BJ (cell line): ENCODE data around the gene COX20. TPM values are rescaled to one million over a fixed set of nuclear protein-coding genes. Genes with fewer than 3 reads are reported as not detected.
"Not testable (repeated sequence)": the region's sequence is repeated elsewhere in the genome, so short reads cannot be mapped to it uniquely, and the experiment has no call there.

ENCODE experiments used
- CTCF ChIA-PET: fragments of 350-600 bp; formaldehyde crosslinking; extraction: SDS; loops from one replicate; lab custom pipeline; 2021; ENCODE audit warnings: antibody characterized with exemption, inconsistent platforms; lab: Yijun Ruan, JAX
- POLR2A ChIA-PET: fragments of 300-600 bp; sonication (Branson Sonifier 250); formaldehyde crosslinking; extraction: SDS; loops from one replicate; lab custom pipeline; 2021; ENCODE audit warnings: antibody characterized with exemption; lab: Charles Lee
- DNase-seq: peaks from one replicate; pipeline ENCODE4 v3.0.0-alpha.2; 2011; ENCODE audit warnings: low read depth
- H3K27me3 ChIP-seq: 2 replicates; pipeline ENCODE4 v1.6.0; 2011; ENCODE audit warnings: low read length; ENCODE audit not compliant: control insufficient read depth, insufficient read depth
- H3K36me3 ChIP-seq: 2 replicates; pipeline ENCODE4 v1.5.1; 2011; ENCODE audit warnings: low read length; ENCODE audit not compliant: control insufficient read depth, insufficient read depth
- H3K4me3 ChIP-seq: 2 replicates; pipeline ENCODE4 v1.5.1; 2011; ENCODE audit warnings: low read depth, mild to moderate bottlenecking, control low read depth, low read length
- polyA plus RNA-seq: library from polyadenylated mRNA; depleted of rRNA; stranded (reverse); fragments of >200 nt; gene quantifications from 2 replicates; pipeline ENCODE4 v1.2.3, GENCODE V29; 2011
- TF ChIP-seq, protein P1 (sequence below): IDR thresholded peaks from 2 replicates; pipeline ENCODE4 v1.5.1; 2011; ENCODE audit warnings: low read depth, mild to moderate bottlenecking, control low read depth, inconsistent platforms, low read length, moderate library complexity; ENCODE audit not compliant: insufficient read depth

The COX20 gene
- polyA plus RNA-seq, 1 experiment: 12.1 TPM

- no peaks in the 10 kb centered on the region; the same call in none of the 2 replicates for H3K27me3 ChIP-seq
- no peaks in the 10 kb centered on the region for H3K36me3 ChIP-seq
- H3K4me3 ChIP-seq: no peak overlapping the region
- no peak for DNase-seq
- POLR2A ChIA-PET: no interaction called here
- CTCF ChIA-PET: no interaction called here
- TF ChIP-seq, protein P1, sequence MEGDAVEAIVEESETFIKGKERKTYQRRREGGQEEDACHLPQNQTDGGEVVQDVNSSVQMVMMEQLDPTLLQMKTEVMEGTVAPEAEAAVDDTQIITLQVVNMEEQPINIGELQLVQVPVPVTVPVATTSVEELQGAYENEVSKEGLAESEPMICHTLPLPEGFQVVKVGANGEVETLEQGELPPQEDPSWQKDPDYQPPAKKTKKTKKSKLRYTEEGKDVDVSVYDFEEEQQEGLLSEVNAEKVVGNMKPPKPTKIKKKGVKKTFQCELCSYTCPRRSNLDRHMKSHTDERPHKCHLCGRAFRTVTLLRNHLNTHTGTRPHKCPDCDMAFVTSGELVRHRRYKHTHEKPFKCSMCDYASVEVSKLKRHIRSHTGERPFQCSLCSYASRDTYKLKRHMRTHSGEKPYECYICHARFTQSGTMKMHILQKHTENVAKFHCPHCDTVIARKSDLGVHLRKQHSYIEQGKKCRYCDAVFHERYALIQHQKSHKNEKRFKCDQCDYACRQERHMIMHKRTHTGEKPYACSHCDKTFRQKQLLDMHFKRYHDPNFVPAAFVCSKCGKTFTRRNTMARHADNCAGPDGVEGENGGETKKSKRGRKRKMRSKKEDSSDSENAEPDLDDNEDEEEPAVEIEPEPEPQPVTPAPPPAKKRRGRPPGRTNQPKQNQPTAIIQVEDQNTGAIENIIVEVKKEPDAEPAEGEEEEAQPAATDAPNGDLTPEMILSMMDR: no peak
These were observed 14.3 kb upstream of the COX20 start for GRCh38 chr1:244821134-244821533.

DNA sequence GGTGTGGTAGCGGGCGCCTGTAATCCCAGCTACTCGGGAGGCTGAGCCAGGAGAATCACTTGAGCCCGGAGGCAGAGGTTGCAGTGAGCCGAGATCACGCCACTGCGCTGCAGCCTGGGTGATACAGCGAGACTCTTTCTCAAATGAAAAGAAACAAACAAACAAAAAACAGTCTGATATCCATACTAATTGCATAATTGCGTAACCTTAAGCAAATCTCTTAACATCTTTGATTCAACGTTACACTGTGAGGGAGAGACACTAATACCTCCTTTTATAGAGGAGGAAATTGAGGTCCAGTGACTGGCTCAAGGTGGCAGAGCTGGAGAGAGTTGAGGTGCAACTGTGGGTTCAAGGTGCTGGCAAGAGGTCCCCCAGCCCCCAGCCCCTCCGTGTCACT, 12.6 kb upstream of the COX20 start:
- DNase-seq: no peak
- H3K27me3 ChIP-seq: no peaks in the 10 kb centered on the region
- TF ChIP-seq, protein P1: no peak
- ChIA-PET POLR2A (no interaction called here), CTCF (interaction anchor here (0.7 kb wide), 1 partner anchor 26 kb away, joined by 3 read pairs; no protein-coding TSS in a partner anchor)
- H3K36me3 ChIP-seq: no peaks in the 10 kb centered on the region
- no peak overlapping the region for H3K4me3 ChIP-seq

DNA sequence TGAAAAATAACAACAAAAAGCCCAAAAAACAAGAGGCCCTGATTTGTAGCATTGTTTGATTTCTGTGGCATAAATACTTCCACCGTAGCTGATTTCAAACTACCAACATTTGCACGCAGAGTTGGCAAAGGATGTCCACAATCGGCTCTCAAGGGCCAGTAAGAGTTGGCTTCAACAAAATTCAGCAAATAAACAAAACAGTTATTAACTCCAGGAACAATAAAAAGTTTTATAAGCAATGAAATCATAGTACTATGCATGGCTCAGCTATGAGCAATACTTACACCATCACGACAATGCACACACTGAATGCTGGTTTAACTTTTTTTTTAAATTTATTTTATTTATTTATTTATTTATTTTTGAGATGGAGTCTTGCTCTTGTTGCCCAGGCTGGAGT, 8.7 kb upstream of the COX20 start:
- Histone ChIP-seq H3K36me3 (no peaks in the 10 kb centered on the region), H3K4me3 (no peak overlapping the region), H3K27me3 (no peaks in the 10 kb centered on the region)
- peak; percentile 10 for DNase-seq
- TF ChIP-seq, protein P1: no peak
- POLR2A ChIA-PET: no interaction called here
- CTCF ChIA-PET: interaction anchor here (1.3 to 1.6 kb wide), 2 partner anchors 30 to 216 kb away, joined by 4 to 6 read pairs; no protein-coding TSS in a partner anchor

DNA sequence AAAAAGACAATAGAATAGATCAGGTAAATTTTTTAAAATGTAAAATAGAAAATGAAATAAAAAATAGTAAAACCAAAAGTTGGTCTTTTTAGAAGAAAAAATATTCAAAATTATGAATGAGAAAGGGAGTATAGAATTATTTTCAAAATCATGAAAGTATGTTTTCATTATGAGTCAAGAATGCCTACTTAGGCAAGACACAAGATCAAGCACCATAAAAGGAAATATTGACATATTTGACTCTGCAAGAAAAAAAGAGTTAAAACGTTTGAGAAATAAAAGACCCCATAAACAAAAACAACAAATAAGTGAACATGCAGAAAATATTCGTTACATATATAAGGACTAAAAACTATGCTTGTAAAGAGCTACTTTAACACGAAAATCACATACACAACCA, 4.8 kb upstream of the COX20 start:
- Histone ChIP-seq H3K27me3 (no peaks in the 10 kb centered on the region), H3K4me3 (no peak overlapping the region), H3K36me3 (no peaks in the 10 kb centered on the region)
- TF ChIP-seq, protein P1: no peak
- CTCF ChIA-PET: interaction anchor here (1.1 to 1.3 kb wide), 2 partner anchors 96 to 227 kb away, joined by 3 read pairs; no protein-coding TSS in a partner anchor
- no peak for DNase-seq
- POLR2A ChIA-PET: no interaction called here

GRCh38 chr1:244833260-244833659, 2.2 kb upstream of the COX20 start:
- DNase-seq, H3K36me3 ChIP-seq, POLR2A ChIA-PET, H3K27me3 ChIP-seq: not testable (repeated sequence)
- CTCF ChIA-PET: interaction anchor here (1.1 kb wide), 2 partner anchors 14 to 61 kb away, joined by 3 to 4 read pairs; no protein-coding TSS in a partner anchor
- H3K4me3 ChIP-seq: peak overlapping the region; percentile 81
